Activated T-cell treated with anti-CD3 and anti-CD28 coated beads, Interleukin-2, amount 50 U/mL, for 1 hour (primary cell): ENCODE measurements around the gene DNM2.
"Not testable (repeated sequence)": the region's sequence is repeated elsewhere in the genome, so short reads cannot be mapped to it uniquely, and the experiment has no call there.

Source experiments
- DNase-seq: peaks from one replicate; pipeline ENCODE4 v3.0.0-alpha.2; 2020

Gene DNM2

DNA sequence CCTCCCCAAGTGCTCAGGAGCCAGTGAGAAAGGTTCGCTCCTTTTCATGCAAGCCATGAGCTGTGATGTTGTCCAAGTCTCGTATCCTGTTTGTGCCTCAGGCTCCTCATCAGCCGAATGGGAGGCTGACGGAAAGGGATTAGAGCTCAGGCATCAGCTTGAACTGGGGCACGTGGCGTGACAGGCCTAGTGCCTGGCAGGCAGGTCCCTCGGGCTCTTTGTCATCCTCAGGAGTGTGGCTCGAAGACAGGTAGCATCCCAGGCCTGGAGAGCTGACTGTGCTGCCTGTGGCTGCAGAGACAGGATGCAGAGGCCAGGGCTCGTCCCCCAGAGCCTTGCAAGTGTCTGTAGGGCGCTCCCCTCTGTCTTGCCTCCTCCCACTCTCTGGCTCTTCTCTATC is 38.5 kb downstream of the DNM2 start:
- no peak for DNase-seq

DNA sequence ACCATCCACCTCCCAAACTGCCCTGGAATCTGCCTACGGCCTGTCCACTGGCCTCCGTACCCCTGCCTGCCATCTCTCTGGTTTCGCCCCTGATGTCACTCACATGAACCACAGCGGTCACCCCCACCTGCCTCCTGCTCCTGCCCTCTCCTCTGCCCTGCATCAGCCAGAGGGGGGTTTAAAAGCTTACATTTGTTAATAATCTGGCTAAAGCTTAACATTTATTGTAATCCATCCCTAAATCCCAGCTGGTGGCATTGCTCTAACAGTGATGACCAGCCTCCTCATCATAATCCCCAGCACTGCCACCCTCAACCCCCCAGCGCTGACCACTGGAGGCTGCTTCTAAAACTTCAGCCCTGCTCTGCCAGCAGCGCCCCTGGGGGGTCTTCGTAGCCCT is 38.9 kb downstream of the DNM2 start:
- no peak for DNase-seq

DNA sequence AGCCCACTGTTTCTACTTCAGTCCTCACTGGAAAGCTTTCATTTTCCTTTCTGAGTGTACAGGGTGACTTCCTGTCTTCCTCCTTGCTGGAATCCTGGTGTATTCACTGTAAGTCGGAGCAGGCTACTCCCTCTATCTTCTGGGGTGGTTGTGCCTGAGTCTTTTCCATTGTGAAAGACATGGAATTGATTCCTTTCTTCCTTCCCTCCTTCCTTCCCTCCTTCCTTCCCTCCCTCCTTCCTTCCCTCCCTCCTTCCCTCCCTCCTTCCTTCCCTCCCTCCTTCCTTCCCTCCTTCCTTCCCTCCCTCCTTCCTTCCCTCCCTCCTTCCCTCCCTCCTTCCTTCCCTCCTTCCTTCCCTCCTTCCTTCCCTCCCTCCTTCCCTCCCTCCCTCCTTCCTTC is 40.2 kb downstream of the DNM2 start:
- not testable (repeated sequence) for DNase-seq

DNA sequence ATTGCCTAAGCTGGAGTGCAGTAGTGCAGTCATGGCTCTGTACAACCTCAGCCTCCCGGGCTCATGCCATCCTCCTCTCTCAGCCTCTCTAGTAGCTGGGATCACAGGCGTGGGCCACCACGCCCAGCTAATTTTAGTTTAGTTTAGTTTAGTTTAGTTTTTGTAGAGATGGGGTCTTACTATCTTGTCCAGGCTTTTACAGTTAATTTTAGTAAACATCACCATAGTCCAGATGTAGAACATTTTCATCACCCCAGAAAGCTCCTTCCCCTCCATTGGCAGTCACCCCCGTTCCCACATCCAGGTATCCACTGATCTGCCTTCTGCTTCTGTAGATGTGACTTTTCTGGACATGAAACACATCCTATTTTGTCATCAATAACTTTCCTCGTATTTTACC is 41.1 kb downstream of the DNM2 start:
- DNase-seq: no peak

DNA sequence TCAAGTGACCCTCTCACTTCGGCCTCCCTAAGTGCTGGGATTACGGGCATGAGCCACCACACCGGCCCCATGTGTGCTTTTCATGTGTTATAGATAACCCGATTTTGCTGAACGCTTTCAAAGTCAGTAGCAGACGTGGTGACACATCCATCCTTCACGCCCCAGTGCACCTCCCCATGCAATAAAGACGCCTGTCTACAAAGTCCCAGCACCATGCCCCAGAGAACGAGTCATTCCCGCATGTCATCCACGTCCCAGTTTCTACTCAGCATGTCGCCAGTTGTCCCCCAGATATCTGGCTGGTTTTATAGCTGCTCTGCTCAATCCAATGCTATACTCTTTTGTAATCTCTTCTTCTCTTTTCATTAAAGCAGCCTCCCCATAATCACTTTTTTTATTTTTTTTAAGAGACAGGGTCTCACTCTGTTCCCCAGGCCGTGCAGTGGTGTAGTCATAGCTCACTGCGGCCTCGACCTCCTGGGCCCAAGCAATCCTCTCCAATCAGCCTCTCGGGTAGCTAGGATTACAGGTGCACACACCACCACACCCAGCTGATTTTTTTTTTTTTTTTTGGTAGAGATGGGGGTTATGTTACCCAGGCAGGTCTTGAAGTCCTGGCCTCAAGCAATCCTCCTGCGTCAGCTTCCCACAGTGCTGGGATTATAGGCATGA is 42.5 kb downstream of the DNM2 start:
- DNase-seq: peak; percentile 45

DNA sequence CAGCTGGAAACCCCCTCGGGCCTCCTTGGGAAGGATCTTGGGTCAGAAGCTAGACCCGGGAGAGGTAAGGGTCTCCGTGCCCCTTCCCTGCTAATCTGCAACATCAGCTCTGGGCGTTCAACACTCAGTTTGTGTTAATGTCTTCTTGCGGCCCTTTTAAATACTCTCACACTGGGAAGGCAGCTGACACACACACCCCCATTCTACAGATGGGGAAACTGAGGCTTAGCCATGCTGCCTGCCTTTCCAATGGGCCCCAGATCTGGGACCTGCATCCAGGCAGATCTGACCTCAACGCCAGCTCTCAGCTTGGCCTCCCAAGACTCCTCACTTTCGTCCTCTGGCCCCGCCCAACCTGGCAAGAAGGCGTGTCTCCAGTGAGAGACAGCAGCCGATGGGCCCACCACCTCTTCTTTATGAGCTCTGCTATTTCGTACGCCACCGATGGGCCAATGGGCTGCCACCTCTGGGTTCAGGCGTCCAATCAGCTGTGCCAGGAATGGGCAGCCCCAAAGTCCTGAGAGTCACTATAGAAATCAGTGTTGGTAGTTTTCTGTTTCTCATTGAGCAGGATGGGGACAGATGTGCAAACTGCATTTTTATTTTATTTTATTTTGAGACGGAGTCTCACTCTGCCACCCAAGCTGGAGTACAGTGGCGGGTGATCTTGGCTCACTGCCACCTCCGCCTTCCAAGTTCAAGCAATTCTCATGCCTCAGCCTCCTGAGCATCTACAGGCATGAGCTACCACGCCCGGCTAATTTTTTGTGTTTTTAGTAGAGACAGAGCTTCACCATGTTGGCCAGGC is 43.8 kb downstream of the DNM2 start:
- DNase-seq: no peak

DNA sequence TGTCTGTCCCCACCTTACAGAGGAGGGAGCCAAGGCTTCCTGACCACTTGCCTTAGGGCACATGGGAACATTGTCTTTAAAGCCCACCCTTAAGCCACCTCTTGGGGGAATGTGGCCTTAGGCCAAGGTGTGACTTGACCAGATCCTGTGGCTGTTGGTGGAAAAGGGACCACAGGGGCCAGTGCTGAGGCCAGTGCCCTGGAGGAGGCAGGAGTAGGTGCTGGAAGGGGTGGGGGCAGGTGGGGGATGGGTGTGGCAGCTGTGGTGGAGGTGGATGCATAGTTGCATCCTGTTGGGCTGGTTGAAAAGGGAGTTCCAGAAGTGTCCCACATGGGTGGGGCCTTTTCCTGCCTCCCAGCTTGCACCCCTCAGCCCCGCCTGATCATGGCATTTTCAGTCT is 44.8 kb downstream of the DNM2 start:
- peak; percentile 49 for DNase-seq

DNA sequence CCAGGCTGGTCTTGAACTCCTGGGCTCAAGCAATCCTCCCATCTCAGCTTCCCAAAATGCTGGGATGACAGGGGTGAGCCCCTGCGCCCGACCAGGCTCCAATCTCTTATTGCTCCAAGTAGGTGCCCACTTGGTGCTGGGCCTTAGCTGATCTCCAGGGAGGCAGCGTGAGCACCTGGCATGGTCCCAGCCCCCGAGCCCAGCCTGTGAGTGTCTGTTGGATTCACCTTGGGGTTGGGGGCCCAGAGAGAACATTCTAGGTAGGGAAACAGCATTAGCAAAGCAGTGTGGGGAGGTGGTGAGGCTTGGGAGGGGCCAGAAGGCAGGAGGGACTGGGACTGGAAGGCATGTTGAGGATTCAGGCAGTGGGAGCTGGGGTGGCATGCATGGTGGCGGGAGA is 45.5 kb downstream of the DNM2 start:
- DNase-seq: no peak

DNA sequence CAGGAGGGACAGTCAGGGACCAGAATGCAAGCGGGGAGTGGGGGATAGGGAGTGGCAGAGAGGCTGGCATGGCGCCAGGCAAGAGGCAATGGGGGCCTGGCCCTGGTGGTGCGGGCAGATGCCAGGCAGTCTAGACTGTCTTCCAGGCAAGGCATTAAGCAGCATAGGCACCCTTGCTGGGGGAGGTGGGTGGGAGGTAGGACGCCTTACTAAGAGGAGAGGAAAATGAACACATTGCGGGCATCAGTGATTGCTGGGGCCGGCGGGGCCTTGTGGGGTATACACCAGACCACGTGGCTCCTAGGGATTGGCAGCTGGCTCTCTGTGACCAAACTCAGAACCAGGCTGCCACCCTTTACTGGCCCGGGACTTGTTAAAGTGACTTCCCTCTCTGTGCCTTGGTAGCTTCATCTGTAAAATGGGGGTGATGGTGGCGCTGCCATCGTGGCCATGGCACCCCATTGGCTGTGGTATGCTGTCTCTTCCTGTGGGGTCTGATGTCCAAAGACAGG is 46.0 kb downstream of the DNM2 start:
- no peak for DNase-seq

DNA sequence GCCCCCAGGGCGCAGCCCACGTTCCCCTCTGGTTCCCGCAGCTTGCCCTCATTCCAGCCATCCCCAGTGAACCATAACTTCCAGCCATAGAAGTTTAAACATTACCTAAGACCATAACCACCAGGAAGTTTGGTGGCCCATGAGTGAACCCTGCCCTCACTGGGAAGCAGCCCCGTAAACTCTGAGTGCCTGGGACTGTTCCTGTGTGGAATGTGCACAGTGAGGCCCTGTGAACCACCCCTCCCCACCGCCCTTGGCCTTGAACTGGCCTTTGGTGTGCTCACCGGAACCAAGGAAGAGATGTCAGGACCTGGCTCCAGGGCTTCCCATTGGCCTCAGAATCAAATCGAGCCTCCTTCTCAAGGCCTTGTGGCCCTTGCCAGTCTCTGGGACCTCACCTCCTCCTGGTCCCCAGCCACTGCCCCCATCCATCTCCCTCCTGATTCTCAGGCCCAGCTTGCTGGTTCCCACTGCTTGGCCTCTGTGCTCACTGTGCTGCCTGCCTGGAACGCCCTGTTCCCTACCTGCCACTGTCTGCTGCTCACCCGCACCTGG is 46.5 kb downstream of the DNM2 start:
- DNase-seq: no peak

DNA sequence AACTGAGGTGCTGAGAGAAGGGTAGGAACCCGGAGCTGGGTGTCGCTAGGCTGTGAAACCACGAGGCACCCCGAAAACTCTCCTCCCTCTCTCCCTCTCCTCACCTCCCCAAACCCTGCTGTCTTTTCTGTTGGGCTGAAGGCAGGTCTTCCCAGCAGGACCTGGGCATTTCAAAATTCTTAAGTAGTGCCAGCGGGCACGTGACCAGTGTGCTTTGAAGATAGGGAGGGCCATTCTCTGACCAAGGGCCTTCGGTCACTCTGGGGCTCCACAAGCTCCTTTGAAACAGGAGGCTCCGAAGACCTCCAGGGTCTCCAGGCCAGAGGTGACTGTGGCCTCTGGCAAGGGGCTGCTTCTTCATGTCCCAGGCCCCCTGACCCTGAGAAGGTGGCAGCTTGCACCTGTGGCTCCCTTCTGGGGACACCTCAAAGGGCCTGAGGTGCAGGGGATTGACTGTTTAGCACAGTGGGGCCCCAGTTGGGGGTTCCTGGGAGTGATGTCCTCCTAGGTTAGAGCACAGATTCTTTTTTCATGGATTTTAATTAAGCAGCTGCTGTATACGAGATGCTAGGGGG is 48.3 kb downstream of the DNM2 start:
- no peak for DNase-seq

DNA sequence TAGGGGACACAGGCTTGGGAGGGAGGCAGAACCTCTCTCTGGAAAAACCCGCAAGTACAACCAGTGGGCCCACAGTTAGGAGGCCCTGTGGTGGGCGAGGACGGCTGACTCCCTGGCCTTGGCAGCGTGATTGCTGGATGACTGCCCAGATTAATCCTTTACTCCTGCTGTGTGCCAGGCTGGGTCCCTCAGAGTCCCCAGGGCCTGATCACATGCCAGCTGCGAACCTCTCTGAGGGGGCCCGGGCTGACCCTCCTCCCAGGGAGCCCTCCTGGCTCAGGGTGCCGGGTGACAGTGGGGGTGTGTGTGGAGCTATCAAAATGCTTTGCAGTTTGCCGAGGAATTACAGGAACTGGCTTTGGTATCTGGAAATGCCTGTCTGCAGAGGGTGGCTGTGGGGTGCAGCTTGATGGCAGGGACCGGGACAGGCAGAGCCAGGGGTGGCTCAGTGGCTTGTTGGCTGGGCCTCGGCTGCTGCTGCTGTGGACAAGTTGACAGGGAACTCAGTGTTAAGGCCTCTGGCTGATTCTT is 48.9 kb downstream of the DNM2 start:
- DNase-seq: no peak

DNA sequence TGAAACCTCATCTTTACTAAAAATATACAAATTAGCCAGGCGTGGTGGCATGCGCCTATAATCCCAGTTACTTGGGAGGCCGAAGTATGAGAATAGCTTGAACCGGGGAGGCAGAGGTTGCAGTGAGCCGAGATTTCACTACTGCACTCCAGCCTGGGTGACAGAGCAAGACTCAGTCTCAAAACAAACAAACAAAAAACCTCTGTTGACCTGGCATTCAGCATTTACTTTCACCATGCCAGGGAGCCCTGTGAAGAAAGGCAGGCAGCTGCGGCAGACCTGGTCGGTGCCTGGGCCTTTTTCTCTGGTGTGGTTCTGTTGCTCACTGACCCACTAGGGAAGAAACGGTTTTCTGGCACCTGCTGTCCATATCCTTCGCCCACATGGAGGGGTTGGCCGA is 49.8 kb downstream of the DNM2 start:
- no peak for DNase-seq

DNA sequence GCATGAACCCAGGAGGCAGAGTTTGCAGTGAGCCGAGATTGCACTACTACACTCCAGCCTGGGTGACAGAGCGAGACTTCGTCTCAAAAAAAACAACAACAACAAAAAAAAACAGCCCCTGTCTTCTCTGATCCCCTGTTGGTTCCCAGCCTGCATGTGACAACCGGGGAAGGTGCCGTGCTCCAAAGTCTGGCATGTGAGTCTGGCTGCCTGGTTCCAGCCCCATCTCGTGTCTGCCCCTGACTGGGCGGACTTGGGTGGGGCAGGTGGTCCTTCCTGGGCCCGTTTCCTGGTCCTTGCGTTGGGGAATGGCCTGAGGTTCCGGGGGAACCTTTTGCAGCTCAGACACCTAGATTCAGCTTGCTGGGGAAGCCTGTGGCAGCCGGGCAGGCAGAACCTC is 50.5 kb downstream of the DNM2 start:
- DNase-seq: no peak

DNA sequence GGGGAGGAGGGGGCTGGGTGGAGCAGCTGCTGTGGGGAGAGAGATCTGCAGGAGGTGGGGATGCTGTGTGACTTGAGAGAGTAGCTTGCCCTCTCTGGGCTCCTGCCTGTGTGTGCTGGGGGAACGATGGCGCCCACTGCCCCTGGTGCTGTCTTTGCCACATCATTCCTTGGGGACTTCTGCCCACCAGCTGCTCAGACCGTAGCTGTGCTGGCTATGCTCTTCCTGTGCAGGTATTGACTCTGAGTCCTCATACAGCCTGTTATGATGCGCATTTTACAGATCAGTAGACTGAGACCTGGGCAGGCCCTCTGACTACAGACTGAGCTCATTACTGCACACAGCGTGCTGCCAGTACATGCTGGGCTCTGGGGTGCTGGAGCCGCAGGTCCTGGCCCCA is 51.1 kb downstream of the DNM2 start:
- DNase-seq: no peak

DNA sequence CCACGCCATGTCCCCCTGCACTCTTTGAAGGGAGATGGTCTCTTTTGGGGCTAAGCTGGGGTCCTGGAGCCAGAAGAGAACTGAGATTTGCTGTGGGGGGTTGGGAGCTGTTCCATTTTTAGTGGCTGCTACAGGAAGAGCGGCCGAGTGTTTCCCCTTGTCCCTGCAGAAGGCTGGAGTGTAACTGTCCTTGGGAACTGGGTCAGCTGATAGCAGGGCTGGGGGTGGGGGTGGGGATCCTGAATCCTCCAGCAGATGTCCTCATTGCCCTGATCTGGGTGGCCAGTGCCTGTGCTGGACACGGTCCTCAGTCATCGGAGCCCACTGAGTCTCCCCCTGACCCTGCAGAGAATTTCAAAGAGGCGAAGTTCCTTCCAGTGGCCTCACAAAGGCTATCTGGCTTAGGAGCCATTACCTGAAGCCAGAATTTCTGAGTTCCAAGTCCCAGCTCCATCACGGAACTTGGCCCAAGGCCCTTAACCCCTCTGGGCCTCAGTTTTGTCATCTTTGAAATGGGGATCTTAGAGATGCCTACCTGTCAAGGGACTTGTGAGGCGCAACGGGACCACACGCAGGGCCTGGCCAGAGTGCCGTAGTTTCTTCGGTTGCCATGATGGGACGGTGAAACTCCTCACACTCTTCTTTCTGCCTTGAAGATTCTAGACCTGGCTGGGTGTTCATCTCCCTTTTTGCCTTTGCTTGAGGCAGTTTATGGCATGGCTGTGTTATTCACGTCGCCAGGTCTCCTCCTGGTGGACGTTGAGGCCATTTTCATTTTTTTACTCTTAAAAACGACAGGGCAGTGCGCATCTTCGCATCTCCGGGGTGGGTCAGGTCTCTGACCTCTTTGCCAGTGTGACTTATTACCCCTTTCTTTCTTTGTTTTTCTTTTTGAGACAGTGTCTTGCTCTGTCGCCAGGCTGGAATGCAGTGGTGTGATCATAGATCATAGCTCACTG is 51.9 kb downstream of the DNM2 start:
- DNase-seq: no peak

DNA sequence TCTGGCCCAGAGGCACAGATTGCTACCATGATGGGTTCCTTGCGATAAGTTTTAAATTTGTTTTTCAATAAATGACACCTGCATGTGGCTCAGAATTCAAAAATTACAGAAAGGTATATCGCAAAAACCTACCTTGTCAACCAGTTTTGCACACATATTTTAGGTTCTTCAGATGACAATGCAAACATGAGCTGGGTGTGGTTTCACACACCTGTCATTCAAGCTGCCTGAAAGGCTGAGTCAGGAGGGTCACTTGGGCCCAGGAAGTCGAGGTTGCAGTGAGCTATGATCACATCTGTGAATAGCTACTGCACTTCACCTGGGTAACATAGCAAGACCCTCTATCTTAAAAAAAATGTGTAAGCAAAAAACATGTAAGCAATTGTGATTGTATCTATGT is 56.1 kb downstream of the DNM2 start:
- DNase-seq: no peak

DNA sequence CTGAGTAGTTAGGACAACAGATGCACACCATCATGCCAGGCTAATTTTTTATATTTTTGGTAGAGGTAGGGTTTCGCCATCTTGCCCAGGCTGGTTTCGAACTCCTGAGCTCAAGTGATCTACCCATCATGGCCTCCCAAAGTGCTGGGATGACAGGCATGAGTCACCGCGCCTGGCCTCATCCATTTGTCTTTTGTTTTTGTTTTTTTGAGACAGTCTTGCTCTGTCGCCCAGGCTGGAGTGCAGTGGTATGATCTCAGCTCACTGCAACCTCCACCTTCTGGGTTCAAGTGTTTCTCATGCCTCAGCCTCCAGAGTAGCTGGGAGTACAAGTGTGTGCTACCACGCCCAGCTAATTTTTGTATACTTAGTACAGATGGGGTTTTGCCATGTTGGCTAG is 57.0 kb downstream of the DNM2 start:
- no peak for DNase-seq

DNA sequence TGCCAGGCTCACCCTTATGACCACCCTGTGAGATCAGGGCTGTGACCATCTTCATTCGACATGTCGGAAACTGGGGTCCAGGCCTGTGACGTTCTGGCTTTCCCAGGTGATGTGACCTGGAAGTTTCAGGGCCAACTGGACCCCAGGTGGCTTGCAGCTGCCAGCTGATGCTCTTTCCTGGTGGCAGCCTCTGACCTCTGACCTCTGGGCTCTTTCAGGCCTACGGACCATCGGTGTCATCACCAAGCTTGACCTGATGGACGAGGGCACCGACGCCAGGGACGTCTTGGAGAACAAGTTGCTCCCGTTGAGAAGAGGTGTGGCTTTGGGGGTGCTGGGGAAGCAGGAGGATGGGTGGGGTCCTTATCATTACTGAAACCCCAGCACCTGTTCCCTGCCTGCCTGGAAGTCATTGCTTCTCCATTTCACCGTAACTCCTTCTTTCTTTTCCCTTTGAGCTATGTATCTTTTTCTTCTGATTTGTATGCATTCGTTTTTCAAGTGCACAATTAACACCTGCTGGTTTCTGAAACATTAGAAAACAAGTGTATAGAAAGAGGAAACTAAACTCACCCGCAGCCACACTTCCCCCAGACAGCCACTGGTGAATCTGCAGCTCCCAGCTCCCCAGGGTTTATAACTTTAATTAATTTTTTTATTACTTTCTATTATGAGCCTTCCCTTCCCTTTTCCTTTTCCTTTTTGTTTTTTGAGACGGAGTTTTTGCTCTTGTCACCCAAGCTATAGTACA is 59.2 kb downstream of the DNM2 start:
- DNase-seq: no peak

DNA sequence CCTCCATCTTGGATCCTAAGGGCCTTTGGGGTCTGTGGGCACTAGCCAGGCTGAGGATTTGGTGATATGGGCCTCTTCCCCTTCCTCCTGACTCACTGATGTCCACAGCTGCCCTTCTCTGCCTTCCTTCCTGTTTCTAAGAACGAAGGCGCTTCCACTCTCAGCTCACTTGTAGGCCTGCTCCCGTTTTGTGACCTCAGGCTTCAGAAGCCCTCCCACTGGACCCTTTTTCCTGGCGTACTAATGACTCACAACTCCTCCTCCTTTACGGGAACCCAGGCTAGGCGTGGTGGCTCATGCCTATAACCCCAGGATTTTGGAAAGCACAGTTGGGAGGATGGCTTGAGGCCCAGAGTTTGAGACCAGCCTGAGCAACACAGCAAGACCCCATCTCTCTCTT is 62.5 kb downstream of the DNM2 start:
- no peak for DNase-seq

DNA sequence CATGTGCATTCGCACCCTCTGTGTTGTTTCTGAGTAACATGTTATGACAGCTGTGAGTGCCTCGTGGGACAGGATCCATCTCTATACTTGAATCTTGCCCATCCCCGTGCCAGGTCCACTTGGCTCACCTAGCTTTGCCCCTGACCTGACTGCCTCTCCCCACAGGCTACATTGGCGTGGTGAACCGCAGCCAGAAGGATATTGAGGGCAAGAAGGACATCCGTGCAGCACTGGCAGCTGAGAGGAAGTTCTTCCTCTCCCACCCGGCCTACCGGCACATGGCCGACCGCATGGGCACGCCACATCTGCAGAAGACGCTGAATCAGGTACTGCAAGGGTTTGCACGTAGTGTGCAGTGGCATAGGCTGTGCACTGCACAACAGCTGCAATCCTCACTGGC is 64.9 kb downstream of the DNM2 start:
- DNase-seq: no peak

DNA sequence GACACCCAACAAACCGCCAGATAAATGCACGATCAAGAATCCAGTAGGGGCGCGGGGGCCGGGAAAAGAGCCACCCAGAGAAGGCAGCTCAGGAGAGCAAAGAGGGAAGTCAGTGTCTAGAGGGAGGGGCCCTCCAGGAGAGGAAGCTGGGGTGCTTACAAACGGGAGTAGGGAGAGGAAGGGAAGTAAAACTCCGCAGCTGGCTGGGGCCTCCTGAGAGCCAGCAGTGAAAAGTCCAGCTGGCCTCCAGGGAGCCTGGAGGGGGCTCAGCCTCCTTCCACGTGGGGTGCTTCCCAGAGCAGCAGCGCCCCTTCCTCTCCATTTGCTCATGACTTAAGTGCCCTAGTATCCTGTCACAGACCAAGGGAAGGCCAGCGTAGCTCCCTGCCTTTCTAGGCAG is 66.4 kb downstream of the DNM2 start:
- no peak for DNase-seq
